ENCODE data around the gene ARHGAP27.
"Not testable (repeated sequence)": the region's sequence is repeated elsewhere in the genome, so short reads cannot be mapped to it uniquely, and the experiment has no call there.

The ARHGAP27 gene

DNA sequence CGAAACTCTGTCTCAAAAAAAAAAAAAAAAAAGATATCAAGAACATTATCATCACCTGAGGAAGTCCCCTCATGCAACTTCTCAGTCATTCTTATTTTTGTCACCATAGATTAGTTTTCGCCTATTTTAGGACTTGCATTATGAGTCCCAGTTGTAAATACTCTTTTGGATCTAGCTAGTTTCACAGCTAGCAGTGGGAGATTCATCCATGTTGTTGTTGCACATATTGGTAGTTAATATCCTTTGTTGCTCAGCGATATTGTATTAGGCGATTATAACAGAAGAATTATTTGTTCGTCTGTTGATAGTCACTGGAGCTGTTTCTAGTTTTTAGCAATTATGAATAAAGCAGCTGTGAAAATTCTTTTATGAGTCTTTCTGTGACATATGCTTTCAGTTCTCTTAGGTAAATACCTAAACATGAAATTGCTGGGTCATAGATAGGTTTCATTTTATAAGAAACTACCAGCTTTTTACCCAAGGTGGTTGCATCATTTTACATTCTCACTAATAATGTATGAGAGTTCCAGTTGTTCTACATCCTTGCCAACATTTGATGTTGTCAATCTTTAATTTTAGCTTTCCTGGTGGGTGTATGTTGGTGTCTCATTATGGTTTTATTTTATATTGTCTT, 75.2 kb downstream of the ARHGAP27 start:
- DNase-seq, result no peak

DNA sequence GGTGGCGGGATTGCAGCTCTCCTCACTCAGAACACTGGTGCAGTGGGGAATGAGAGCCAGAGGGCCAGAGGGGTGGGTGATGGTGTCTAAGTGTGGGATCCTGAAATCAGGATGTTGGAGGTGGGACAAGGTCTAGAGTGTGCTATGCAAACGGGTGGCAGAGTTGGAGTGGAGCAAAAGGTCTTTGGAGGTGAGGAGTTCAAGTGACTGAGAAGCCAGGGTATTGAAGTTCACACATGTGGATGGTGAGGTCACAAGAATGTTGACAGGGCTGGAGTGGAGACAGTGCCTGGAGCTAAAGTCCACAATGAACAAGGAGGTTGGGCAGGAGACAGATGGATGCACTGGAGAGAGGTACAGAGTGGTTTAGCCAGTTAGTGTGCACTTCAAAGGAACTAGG, 77.6 kb downstream of the ARHGAP27 start:
- DNase-seq, result no peak

DNA sequence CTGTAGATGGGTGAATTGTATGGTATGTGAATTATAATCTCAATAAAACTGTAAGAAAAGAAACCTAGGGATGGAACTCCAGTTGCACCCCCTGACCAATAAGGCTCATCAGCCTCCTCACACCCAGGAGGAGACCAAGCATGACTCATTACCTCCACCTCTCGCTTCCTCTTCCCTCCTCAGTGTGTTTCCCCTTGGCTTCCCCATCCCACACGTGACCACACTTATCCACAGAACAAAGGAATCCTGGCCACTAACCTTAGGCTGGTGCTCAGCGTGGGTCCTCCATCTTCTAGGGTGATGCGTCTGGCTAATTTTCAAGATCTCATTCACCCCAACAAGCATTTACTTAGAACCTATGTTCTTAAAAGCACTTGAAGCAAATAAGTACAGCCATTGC, 79.6 kb downstream of the ARHGAP27 start:
- DNase-seq, result peak; percentile 60 to 72

- DNase-seq, result no peak
Observed at GRCh38 chr17:45351831-45352230, 80.8 kb downstream of the ARHGAP27 start.

DNA sequence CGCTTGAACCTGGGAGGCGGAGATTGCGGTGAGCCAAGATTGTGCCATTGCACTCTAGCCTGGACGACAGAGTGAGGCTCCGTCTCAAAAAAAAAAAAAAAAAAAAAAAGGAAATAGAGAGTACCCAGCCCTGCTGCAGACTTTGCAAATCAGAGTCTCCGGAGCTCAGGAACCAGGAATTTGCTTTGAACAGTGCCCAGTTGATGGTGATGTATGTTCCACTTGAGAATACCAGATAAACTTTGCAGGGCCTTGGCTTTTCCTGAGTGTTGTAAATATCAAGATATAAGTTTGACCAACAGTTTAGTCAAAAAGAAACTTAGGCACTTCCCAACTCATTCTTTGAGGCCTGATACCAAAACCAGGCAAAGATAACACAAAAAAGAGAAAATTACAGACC, 85.2 kb downstream of the ARHGAP27 start:
- DNase-seq, result no peak

- no peak for DNase-seq
Observed at GRCh38 chr17:45346216-45347015, 86.3 kb downstream of the ARHGAP27 start.

DNA sequence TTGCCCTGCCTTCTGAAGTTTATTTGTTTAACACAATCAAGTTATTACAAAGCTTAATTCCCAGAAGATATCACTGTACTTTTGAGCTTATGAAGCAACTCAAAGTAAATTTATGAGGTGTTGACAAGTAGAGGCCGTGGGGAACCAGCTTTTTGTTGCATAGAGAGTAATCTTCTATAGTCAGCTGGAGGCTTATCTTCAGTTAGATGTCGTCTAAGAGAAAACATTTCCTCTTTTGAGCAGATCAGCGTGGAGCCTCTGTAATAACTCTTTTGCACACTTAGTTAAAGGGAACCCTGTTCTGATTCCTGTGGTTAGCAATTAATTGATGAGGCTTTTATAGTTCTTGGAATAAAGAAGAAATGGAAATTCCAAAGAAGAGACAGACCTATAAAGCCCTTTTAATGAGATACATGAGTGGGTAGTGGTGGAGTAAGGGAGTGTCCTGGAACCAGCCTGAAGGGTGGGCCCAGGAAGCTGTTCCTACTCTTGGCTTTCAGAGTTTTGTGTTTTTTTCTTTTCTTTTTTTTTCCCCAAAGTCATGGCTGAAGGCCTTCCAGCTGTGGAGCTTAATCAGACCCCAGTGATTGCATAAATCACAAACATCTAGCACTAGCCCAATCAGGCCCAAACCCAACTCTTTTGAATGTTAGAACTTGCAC, 87.0 kb downstream of the ARHGAP27 start:
- peak; percentile 36 to 49 for DNase-seq

- DNase-seq, result no peak
Observed at GRCh38 chr17:45345246-45345553, 87.5 kb downstream of the ARHGAP27 start.

DNA sequence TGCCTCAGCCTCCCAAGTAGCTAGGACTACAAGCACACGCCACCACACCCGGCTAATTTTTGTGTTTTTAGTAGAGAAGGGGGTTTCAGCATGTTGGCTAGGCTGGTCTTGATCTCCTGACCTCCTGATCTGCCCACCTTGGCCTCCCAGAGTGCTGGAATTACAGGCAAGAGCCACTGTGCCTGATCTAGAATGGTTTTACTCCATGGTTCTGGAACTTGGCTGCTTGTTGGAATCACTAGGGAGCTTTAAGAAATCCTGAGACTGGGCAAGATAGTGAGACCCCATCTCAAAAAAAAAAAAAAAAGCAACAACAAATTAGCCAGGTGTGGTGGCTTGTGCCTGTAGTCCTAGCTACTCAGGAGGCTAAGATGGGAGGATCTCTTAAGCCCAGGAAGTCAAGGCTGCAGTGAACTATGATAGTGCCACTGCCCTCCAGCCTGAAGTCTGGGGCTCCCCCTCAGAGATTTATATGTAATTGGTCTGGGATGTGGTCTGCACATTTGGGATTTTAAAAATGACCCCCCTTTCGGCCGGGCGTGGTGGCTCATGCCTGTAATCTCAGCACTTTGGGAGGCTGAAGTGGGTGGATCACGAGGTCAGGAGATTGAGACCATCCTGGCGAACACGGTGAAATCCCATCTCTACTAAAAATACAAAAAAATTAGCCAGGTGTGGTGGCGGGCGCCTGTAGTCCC, 88.6 kb downstream of the ARHGAP27 start:
- not testable (repeated sequence) for DNase-seq
